NCI-H187 treated with DMSO at 0.1 percent for 48 hours (cell line): ENCODE measurements around the gene RAB7B.

Source experiments
- DNase-seq: peaks from one replicate; lab custom pipeline; 2025; lab: John Stamatoyannopoulos, UW

The RAB7B gene

DNA sequence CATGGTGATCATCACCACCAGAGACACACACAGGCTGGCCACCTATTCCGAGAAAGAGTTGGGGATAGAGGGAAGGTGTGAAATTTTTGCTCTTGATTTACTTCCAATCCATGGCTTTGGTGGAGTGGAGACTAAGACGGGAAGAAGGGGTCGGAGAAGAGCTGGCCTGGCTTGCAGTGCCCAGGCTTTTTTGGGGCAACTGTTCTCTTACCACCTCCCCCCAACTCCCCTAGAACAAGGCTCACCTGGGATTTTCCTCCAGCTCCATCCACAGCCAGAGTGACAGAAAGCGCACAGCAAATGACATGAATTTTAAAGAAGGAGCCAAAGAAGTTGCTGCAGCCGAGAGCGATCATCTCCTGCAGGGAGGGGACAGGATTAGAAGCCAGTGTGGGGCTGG is 75.9 kb downstream of the RAB7B start:
- no peak for DNase-seq
